Measurements from ENCODE around the gene KANK3.
"Not testable (repeated sequence)": the region's sequence is repeated elsewhere in the genome, so short reads cannot be mapped to it uniquely, and the experiment has no call there.

Gene KANK3

DNA sequence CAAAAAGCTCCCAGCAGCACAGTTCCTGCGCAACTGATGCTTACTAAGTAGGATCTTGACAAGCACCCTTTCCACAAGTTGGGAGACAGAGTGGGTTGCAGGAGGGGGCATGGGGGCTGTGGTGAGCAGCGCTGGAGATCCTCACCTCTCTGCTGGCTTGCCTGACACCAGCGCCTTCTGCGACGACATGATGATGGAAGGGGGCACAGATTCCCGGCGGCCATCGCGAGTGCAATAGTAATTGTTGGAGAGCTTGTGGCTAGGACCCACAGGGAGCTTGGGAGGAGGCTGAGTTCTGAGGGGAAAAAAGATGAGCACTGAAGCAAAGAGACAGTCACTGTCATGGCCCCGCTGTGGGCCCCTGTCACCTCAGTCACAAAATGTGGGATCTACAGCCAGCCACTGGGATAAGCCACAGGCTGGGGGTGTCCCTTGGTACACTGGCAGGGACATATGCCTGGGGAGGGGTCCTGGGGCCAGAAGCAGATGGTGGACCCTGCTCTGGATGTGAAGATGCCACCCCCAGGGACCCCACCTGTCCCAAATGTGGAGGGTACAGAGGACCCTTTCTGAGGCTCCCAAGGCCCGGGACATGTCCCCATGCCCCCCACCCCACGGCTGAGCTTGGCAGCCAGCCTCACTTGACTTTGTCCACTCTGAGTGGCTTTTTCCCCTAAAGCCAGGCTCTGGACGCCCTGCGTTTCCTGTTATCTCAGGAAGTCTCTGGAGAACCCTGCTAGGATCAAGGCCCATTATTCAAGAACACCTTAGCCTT is 26.5 kb downstream of the KANK3 start:
- no peak for FAIRE-seq

DNA sequence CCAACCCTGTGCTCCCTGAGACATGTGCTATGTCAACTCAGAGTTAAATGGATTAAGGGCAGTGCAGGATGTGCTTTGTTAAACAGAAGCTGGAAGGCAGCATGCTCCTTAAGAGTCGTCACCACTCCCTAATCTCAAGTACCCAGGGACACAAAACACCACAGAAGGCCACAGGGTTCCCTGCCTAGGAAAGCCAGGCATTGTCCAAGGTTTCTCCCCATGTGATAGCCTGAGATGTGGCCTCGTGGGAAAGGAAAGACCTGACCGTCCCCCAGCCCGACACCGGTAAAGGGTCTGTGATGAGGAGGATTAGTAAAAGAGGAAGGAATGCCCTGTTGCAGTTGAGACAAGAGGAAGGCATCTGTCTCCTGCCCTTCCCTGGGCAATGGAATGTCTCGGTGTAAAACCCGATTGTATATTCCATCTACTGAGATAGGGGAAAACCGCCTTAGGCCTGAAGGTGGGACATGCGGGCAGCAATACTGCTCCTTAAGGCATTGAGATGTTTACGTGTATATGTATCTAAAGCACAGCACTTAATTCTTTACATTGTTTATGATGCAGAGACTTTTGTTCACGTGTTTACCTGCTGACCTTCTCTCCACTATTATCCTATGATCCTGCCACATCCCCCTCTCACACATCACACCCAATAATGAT is 28.0 kb downstream of the KANK3 start:
- not testable (repeated sequence) for FAIRE-seq

DNA sequence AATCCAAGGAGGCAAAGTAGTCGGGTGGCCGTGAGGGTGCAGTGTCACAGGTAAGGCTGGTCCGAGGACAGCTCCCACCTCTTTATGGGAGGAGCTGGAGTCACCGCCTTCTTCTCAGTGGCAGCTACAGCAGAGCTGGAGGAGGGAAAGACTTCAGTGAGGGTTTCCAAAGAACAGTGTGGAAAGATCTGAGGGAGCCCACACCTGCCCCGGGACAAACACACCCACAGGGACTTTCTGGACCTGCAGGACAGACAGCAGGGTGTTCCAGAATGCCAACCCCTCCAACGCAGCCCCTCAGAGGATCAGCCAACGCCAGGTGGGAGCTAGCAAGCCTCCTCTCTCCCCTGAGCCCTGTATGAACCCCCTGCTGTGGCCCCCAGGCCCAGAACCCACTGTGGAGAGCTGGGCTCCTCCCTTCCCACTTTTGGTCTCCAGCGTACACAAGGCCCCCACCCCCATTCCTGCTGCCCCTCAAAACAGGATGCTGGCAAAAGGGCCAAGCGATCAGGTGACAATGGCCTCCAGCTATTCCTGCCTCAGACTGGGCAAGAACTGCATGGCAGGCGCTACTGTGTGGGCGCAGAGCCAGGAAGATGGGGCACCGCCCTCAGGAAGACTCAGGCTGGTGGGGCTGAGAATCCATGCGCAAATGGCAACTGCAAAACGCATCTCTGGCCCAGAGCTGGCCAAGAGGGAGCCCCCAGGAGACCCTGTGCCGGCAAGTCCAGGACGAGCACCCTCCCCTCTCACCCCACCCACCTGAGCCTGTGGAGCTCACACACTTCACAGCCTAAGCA is 31.4 kb downstream of the KANK3 start:
- FAIRE-seq: no peak

DNA sequence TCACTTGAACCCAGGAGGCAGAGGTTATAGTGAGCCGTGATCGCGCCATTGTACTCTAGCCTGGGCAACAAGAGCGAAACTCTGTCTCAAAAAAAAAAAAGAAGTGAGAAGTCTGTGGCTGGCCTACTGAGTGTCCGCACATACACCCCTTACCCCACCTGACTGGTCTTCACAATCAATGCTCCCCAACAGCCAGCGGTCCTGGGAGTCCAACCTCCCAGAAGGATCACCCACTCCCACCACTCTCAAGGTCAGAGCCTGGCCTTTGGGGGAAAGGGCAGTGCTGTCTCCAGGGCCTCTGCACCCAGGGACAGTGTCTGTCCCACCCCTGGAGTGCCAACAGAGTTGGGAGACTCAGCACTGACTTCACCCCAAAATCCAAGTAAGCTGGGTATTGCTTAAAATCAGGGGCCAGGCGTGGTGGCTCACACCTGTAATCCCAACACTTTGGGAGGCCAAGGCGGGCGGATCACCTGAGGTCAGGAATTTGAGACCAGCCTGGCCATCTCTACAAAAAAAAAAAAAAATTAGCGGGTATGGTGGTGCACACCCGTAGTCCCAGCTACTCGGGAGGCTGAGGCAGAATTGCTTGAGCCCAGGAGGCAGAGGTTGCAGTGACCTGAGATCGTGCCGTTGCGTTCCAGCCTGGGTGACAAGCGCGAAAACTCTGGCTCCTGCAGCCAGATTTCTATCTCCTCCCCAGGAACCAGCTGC is 32.6 kb downstream of the KANK3 start:
- FAIRE-seq: no peak

DNA sequence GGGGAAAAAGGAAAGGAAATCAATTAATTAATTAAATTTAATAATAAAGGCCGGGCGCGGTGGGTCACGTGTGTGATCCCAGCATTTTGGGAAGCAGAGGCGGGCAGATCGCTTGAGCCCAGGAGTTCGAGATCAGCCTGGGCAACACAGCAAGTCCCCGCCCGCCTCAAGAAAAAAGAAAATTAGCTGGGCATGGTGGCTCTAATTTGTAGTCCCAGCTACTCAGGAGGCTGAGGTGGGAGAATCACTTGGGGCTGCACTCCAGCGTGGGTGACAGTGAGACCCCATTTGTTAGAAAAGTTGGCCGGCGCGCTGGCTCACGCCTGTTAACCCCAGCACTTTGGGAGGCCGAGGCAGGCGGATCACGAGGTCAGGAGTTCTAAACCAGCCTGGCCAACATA is 34.2 kb downstream of the KANK3 start:
- no peak for FAIRE-seq

DNA sequence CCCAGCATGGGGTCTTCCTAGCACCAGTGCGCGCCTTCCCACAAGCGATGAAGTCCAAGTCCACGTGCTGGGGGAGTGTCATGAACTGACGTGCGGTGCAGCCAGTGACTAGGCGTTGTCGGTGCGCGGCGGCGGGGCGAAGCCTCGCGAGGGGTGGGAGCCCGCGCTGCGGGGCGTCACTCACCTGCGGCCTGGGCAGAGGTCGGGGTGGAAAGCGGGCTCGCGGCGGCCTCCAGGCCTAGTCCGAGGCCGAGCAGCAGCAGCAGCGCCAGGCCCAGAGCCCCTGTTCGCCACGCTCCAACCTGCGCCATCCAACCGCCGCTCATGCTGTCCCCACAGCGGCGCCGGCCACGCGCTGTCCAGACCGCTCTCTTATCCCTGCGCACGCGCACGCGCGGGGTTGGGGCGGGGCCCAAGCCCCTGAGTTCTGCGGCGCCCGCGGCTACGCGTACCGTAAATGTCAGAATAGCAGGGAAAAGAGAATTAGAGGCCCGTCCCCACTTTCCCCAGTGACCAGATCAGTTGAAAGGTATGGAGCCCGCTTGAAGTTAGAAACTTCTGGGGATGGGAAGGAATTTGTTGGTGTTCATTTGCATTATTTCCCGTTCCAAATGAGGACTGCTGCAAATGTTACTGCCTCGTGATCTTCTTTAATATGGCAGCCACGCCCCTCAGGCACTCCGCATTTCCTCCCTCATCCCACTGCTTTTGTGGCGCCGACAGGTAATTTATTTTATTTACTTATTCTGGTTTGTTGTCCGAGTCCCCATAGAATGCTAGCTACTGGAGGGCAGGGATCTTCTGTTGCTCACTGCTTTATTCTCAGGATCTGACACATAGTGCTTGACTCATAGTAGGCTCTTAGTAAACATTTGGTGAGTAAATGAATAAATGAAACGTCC is 34.8 kb downstream of the KANK3 start, which contains the start of gene CD320:
Gene CD320, minus strand, starts transcription at position 394 of the 902 bp plus-strand sequence. Its CDS starts 68 bp downstream, at position 326.
- no peak for FAIRE-seq

DNA sequence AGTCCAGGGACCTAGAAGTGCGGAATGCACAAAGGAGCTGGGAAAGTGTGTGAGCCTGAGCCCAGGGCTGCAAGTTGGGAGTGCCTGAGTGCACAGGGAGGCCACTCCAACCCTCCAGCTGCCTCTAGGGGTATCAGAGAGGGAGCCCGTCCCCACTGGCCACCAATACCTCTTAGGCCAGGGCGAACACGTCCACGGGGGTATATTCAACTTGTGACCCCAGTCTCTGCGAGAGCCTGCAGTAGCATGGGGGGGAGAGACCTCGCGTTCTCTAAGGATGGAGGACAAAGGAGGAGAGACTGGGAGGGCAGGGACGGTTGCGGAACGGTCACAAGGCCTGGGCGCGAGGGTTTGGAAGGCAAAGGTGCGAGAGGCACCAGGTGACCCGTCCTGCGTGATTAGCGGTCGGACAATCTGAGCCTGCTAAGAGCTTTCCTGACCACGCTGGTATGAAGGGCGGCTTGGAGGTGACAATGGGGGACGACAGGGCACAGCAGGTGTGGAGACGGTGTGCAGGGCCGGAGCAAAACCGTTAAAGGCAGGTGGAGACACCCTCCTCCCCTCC is 35.6 kb downstream of the KANK3 start:
- FAIRE-seq: no peak

DNA sequence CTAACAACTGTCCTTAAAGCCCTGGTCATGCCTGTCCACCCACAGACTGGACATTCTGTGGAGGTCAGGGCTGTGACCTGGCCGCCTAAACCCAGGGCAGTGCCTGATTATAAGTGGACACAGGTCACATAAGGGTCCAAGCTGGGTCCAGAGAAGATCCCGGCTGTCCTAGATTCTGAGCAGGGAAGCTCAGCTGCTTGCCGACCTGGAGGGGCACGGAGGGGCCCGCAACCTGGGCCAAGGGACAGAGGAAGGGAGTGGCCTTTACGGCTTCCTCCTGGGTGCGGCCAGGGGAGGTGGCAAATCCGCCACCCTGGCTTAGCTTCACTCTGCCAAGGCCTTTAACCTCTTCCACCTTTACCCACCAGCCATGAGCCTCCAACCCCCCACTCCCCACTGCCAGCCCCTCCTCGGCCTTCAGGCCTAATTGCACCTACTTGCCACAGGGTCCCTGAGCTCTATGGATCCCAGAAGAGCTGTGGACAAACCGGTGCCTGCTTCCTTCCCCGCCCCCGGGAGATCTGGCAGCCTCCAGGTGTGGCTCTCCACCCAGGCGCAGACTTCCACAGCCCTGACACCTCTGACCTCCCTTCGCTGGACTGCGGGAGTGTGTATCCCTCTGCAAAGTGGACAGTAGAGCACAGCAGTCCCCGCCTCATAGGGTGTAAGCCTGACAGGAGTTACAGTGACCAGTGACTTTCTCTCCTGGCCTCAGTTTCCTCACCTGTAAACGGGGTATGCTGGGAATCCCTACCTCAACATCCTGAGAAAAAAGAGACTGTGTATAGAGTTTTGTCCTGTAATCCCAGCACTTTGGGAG is 36.6 kb downstream of the KANK3 start:
- no peak for FAIRE-seq

DNA sequence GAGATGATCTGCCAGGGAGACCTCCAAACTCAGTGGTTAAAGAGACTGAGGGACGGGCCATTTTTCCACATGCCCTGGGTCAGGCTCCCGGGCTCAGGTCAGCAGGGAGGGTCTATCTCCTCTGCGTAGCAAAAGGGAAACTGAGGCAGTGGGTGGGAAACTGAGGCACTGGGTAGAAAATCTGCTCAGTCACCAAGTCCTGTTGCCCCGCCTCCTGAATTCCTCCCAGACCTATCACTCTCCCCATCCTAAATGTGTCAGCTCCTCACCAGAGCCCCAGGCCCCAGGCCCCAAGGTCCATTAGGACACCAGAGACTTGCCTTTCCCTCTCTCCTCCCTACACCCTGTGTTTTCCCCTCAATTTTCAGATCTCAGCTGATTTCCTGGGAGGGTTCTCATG is 37.3 kb downstream of the KANK3 start:
- no peak for FAIRE-seq

DNA sequence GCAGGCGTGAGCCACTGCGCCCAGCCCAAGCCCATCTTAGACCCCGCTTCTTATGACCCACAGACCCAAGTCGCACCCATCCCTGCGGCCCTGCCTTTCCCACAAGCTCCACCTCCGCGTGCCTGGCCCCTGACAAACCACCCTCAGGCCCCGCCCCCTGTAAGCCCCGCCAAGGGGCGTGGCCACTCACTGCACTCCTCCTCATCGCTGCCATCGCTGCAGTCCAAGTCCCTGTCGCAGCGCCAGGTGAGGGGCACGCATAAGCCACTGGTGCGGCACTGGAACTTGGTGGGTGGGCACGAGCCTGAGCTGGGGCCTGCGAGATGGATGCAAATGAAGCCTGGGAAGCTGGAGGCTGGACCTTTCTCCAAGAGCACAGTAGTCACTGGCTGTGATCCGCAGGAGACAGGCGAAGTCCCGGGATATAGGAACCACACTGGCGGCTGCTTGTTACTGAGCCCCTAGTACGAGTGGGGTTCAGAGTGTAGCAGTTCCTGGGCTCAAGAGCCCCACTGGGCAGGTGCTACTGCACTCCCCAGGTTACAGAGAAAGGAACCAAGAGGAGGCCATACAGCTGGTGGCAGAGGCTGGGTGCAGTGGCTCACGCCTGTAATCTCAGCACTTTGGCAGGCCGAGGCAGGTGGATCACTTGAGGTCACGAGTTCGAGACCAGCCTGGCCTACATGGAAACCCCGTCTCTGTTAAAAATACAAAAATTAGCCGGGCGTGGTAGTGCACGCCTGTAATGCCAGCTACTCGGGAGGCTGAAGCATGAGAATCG is 38.0 kb downstream of the KANK3 start:
- FAIRE-seq: no peak

DNA sequence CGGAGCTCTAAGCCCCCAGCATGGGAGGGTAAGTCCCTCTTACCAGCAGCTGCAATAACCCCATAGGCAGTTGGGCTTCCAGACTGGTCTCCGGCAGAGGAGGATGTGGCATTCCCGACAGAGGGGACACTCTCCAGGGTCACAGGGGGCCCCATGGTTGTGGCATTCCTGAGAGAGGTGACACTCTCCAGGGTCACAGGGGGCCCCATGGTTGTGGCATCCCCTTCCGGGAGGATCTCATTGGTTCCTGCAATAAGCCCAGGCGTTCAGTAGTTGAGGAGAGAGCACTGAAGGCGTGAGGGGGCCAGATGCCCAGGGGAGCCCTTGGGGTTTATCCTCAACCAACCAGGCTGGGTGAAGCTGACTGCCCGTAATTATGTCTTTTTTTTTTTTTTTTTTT is 40.3 kb downstream of the KANK3 start:
- no peak for FAIRE-seq

DNA sequence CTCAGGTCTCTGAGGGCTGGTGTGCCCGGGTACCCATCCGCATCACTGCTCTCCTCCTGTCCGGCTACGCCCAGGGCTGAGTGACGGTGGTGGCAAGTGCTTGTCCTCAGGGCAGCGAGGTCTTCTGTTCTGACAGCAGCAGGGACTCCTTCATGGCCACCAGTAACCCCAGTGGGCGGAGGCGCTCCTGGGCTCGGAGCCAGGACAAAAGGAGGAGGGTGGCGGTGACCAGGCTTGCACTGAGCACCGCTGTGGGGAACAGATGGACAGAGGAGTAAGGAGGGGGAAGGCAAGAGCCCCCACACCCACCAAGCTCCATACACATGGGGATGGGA is 40.7 kb downstream of the KANK3 start:
- FAIRE-seq: no peak

DNA sequence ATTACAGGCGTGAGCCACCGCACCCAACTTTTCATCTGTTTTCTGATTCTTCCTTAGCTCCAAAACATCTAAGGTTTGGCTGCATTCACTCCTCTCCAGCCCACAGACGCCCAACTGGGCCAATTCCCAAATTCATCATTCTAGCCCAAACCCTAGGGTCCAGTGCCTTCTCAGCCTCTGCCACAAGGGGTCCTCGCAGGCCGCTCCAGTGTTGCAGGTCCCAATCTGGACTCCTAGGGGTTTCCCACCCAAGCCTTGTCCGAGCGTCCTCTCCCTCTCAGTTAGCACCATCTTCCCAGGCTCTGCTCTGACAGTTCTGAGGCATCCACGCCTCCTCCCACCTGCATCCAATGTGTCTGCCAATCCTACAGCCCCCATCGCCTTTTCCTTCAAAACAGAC is 51.7 kb downstream of the KANK3 start:
- not testable (repeated sequence) for FAIRE-seq

DNA sequence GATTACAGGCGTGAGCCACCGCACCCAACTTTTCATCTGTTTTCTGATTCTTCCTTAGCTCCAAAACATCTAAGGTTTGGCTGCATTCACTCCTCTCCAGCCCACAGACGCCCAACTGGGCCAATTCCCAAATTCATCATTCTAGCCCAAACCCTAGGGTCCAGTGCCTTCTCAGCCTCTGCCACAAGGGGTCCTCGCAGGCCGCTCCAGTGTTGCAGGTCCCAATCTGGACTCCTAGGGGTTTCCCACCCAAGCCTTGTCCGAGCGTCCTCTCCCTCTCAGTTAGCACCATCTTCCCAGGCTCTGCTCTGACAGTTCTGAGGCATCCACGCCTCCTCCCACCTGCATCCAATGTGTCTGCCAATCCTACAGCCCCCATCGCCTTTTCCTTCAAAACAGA is 66.6 kb downstream of the KANK3 start:
- not testable (repeated sequence) for FAIRE-seq

All from endometrium (tissue), 2 donors.